Stimulated activated CD4-positive, alpha-beta T cell treated with anti-CD3 and anti-CD28 coated beads, TNF-alpha, amount 100 ng/mL, for 1 hour (primary cell): ENCODE data around the gene COL6A6.
"Not testable (repeated sequence)": the region's sequence is repeated elsewhere in the genome, so short reads cannot be mapped to it uniquely, and the experiment has no call there.

Experiments
- DNase-seq, 3 donors: peaks; one replicate each; pipeline ENCODE4 v3.0.0-alpha.2; 2020; ENCODE audit warnings: low read depth in 3 of 3, low spot score in 1 of 3

COL6A6 gene

DNA sequence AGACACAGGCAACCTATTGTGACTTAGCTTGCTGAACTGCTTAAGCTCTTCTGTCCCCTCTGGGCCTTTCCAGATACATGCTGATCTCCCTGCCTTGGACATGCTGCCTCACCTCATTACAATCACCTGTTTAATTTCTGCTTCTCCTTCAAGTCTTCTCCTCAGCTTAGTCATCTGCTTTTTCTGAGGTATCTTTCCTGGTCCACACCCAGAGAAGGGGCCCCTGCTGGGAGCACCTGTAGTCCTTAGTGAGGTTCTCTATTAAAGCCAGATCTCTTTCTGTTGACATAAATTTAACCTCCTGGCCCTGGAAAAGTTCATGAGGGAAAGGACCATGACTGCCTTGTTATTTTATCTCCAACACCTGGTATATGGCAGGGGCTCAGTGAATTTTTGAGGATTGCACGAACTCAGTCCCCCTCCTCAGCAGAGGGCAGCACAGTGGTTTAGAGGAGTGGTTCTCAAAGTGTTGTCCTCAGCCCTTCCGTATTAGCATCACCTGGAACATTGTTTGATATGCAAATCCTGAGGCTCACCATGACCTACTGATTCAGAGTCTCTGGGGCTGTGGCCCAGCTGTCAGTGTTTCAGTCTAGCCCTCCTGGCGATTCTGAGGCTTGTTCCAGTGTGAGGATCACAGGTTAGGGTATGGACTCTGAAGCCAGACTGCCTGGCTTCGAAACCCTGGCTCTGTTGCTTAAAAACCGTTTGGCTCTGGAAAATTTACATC, 12.7 kb downstream of the COL6A6 start:
- DNase-seq, result no peak

- no peak for DNase-seq
Observed at GRCh38 chr3:130533247-130533646, 16.3 kb downstream of the COL6A6 start.

DNA sequence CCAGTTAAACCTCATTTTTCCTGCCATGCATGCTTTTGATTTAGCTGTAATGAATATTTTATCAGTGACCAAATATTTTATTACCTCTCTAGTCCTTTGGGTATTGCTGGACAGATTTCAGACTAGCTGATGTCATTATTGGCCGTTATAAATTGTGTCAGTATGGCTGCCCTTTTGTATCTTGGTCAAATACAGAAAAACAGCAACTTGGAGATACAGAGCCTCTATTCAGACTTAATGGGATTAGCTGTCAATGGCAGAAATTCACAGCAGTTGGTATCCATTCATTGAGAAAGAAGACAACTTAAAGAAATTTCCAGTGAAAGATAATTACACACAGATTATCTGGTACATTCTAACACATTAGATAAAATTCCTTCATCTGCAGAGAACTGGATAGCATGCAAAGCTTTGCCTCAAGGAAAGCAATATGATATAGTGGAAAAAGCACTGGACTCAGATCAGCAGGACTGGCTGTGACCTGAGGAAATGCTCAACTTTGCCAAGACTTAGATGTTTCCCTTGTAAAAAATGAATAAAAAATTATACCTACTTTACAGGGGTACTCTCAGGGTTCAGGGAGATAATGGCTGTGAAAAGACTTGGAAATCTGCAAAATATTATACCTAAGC, 20.8 kb downstream of the COL6A6 start:
- DNase-seq, result no peak

DNA sequence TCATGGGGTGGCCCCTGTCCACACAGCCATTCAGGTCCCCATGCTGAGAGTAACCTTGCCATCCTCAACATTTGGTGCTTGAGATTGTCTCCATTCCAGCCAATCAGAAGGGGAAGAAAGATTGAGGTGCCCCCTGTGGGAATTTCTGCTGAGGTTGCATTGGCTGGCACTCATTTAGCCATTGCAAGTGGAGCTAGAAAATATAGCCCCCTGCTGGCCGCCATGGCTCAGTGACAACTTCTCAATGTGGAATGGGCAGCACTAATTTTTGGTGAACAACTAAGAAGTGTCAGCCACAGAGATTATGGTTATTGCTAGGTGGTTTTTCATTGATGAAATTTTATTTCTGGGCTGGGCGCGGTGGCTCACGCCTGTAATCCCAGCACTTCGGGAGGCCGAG, 22.0 kb downstream of the COL6A6 start:
- peak in 1 of 3 donors; percentile 5 for DNase-seq

GRCh38 chr3:130543322-130543721, 26.3 kb downstream of the COL6A6 start:
- no peak for DNase-seq

DNA sequence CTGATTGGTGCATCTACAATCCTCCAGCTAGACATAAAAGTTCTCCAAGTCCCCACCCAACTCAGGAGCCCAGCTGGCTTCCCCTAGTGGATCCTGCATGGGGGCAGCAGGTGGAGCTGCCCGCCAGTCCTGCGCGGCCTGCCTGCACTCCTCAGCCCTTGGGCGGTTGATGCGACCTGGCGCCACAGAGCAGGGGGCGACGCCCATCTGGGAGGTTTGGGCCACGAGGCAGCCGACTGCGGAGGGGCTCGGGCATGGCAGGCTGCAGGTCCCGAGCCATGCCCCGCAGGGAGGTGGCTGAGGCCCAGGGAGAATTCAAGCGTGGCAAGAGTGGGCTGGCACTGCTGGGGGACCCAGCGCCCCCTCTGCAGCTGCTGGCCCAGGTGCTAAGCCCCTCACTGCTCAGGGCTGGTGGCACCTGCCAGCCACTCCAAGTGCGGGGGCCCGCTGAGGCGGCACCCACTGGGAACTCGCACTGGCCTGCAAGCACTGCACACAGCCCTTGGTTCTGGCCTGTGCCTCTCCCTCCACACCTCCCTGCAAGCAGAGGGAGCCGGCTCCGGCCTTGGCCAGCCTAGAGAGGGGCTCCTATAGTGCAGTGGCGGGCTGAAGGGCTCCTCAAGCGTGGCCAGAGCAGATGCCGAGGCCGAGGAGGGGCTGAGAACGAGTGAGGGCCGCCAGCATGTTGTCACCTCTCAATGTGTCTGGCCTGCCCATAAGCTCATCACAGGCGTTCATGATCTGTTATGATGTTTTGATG, 30.1 kb downstream of the COL6A6 start:
- DNase-seq, result no peak

DNA sequence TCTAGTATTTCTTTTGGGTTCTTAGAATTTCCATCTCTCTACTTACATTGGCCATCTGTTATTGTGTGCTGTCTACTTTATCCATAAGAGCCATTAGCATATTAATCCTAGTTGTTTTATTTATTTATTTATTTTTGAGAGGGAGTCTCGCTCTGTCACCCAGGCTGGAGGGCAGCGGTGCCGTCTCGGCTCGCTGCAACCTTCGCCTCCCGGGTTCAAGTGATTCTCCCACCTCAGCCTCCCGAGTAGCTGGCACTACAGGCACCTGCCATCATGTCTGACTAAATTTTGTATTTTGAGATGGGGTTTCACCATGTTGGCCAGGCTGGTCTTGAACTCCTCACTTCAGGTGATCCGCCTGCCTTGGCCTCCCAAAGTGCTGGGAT, 30.7 kb downstream of the COL6A6 start:
- DNase-seq, result not testable (repeated sequence)

DNA sequence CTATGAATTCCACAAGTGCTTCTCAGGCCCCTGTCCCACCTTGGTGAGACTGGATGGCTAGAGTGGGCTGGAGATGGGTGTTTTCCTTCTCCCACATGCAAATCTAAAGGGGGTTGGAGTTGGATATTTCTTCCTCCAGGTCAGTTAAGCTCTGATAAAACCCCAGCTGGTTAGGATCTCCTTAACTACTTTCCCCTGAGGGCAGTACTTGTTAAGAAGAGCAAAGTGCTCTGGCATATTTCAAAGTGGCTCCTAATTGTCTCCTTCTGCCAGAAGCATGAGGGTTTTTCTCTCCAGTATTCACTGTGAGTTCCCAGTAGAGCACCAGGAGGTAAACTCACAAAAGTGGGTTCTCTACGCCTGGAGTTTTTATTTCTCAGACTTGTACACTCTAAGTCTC, 31.4 kb downstream of the COL6A6 start:
- DNase-seq, result no peak

- no peak for DNase-seq
Observed at GRCh38 chr3:130557336-130558035, 40.5 kb downstream of the COL6A6 start.

DNA sequence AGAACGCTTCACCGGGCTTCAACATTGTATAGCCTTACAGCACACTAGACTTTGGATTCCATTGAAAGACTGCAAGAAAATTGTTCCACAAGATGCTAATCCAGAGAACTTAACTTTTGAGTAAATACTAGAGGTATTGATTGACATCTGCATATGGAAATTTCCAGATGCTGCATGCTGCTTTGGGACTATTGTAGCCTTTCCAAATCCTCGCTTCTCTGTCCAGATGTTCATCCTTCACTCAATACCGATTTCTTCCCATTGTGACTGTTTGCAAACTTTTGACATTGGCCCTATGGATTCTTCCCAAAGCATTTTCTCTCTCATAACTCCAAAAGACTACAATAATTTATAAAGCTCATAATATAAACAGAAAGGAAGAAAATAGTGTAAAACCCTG, 41.4 kb downstream of the COL6A6 start:
- DNase-seq, result no peak

DNA sequence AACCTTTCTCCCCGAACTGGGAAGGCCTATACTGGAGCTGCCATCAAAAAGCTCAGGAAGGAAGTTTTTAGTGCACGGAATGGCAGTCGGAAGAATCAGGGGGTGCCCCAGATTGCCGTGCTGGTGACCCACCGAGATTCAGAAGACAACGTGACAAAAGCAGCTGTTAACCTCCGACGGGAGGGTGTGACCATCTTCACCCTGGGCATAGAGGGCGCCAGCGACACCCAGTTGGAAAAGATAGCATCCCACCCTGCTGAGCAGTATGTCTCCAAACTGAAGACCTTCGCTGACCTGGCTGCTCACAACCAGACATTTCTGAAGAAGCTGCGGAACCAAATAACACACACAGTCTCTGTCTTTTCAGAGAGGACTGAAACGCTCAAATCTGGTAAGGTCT, 48.2 kb downstream of the COL6A6 start:
- DNase-seq, result no peak
